ENCODE measurements around the gene MYLK3.

MYLK3 gene

GRCh38 chr16:46714797-46715591, 33.1 kb downstream of the MYLK3 start:
- ChIA-PET POLR2A (no interaction called here), CTCF (interaction anchor here (1.8 kb wide), 1 partner anchor 10 kb away, joined by 7 read pairs; no protein-coding TSS in a partner anchor)
- DNase-seq (ENCODE audit: extremely low spot score), result no peak
- TF ChIP-seq CTCF (IDR thresholded peaks at IDR 0.05; ENCODE audit: control extremely low read depth, extremely low read depth, low read depth, missing control alignments), result no peak

- ChIA-PET CTCF (interaction anchor here (1.8 kb wide), 1 partner anchor 9 kb away, joined by 7 read pairs; no protein-coding TSS in a partner anchor), POLR2A (no interaction called here)
- no peak for TF ChIP-seq CTCF (IDR thresholded peaks at IDR 0.05; ENCODE audit: control extremely low read depth, extremely low read depth, low read depth, missing control alignments)
- DNase-seq (ENCODE audit: extremely low spot score), result no peak
These were observed 34.5 kb downstream of the MYLK3 start for GRCh38 chr16:46713634-46714033.

- ChIA-PET POLR2A (no interaction called here), CTCF (interaction anchor here (1.7 kb wide), 1 partner anchor 16 kb away, joined by 3 read pairs; no protein-coding TSS in a partner anchor)
- TF ChIP-seq CTCF (IDR thresholded peaks at IDR 0.05; ENCODE audit: control extremely low read depth, extremely low read depth, low read depth, missing control alignments), result no peak
- DNase-seq (ENCODE audit: extremely low spot score), result no peak
These were observed 35.2 kb downstream of the MYLK3 start for GRCh38 chr16:46712911-46713310.

- ChIA-PET CTCF (interaction anchor here (1.4 to 1.7 kb wide), 2 partner anchors 14 to 21 kb away, joined by 3 to 5 read pairs; no protein-coding TSS in a partner anchor), POLR2A (no interaction called here)
- DNase-seq (ENCODE audit: extremely low spot score), result no peak
- TF ChIP-seq CTCF (IDR thresholded peaks at IDR 0.05; ENCODE audit: control extremely low read depth, extremely low read depth, low read depth, missing control alignments), result no peak
These were observed 36.8 kb downstream of the MYLK3 start for GRCh38 chr16:46711106-46712058.

GRCh38 chr16:46709469-46710005, 38.6 kb downstream of the MYLK3 start:
- ChIA-PET CTCF (interaction anchor here (0.9 to 2.2 kb wide), 5 partner anchors 10 to 19 kb away, joined by 3 to 9 read pairs (median 5); no protein-coding TSS in a partner anchor), POLR2A (no interaction called here)
- DNase-seq (ENCODE audit: extremely low spot score), result no peak
- TF ChIP-seq CTCF (IDR thresholded peaks at IDR 0.05; ENCODE audit: control extremely low read depth, extremely low read depth, low read depth, missing control alignments), result no peak

GRCh38 chr16:46706642-46707041, 41.5 kb downstream of the MYLK3 start:
- ChIA-PET CTCF (interaction anchor here (0.8 to 1.2 kb wide), 2 partner anchors 15 to 202 kb away, joined by 3 to 6 read pairs; no protein-coding TSS in a partner anchor), POLR2A (no interaction called here)
- TF ChIP-seq CTCF (IDR thresholded peaks at IDR 0.05; ENCODE audit: control extremely low read depth, extremely low read depth, low read depth, missing control alignments), result no peak
- no peak for DNase-seq (ENCODE audit: extremely low spot score)
